Endometrium (tissue), 2 donors: Measurements from ENCODE around the gene CUBN.
"Not testable (repeated sequence)": the region's sequence is repeated elsewhere in the genome, so short reads cannot be mapped to it uniquely, and the experiment has no call there.

Experiments used
- FAIRE-seq: peaks from 2 replicates; lab custom pipeline; 2012; peaks lifted over from hg19 to GRCh38; lab: Jason Lieb, UNC
- donor health status: control.
- donor health status: control.

CUBN gene

DNA sequence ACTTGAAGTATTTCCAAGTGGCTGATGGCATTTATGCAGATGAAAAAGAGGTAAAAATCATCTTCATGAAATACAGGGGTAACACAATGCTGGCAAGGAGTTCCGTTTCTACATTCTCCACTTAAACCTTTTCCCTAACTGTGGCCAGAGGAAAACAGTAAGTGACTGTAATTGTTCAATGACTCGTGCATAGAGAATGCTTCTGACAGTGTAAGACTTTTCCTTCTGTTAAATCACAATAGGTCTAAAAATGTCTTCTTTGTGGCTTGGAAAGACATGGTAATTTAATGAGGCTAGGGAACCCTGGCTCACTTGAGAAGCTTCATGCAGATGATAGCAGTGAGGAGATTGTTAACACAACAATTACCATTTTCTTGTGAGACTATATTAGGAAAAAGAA is 262.1 kb downstream of the CUBN start:
- FAIRE-seq, result no peak

- FAIRE-seq, result no peak
Observed at GRCh38 chr10:16866541-16867275, 262.9 kb downstream of the CUBN start.

DNA sequence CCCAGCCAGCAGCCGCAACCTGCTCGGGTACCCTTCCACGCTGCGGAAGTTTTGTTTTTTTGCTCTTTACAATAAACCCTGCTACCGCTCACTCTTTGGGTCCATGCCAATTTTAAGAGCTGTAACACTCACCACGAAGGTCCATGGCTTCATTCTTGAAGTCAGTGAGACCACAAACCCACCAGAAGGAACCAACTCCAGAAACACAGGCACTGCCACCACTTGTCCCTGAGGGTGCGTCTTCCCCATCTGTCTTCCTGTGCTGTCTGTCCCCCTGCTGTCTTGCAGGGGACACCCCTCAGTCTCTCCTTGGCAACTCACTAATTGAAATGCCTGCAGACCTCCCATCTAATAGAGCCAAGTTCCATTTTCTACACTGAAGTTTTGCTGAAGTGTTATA is 263.8 kb downstream of the CUBN start:
- no peak for FAIRE-seq

GRCh38 chr10:16863766-16864165 is 265.8 kb downstream of the CUBN start:
- FAIRE-seq, result no peak

DNA sequence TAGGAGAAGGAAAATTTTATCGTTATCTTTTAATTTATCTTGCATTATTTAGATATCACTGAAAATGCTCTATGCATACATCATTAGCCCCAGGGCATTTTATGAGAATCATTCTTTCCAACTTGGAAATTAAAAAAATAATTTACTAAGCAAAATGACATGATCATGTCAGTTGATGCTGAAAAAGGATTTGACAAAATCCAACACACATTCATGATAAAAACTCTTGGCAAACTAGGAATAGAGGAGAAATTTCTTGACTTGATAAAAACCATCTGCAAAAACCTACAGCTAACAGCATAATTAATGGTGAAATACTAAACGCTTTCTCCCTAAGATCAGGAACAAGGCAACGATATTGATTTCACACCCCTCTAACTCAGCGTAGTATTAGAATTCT is 272.2 kb downstream of the CUBN start:
- FAIRE-seq, result no peak

DNA sequence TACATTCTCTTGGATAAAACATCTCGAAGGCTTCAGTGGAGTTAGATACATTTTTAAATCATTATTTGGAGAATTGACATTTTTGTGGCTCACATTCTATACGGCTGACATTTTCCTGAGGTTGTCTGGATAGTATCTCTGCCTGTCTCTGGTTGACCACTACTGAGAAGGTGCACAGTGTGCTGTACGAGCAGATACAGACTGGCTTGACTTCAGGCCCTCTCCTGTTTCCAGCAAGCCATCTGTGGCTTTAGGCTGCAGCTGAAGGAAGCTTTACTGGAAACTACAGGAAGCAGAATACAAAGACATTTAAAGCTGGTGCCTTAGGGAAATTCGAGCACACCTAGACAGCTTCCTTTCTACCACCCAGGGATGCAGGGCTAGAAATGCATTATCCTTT is 273.0 kb downstream of the CUBN start:
- FAIRE-seq, result no peak

- no peak for FAIRE-seq
Observed at GRCh38 chr10:16856092-16856491, 273.5 kb downstream of the CUBN start.

GRCh38 chr10:16854623-16855022 is 275.0 kb downstream of the CUBN start:
- FAIRE-seq, result no peak

DNA sequence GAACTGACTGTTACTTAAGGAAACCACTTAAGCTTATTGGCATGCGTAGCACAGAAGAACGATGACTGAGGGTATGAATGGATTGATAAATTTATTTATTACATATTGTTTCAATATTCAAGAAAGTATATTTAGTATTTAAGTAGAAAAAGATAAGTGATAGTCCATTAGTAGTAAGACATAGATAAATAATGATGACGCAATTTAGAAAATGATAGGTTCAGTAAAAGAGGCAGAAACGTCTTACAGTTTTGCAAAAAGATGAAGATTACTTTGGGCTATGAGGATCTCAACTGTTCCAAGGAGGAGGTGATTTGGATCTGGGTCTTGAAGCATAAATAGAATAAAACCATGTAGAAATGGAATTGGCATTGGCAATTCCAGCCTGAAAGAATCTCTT is 275.8 kb downstream of the CUBN start:
- no peak for FAIRE-seq

DNA sequence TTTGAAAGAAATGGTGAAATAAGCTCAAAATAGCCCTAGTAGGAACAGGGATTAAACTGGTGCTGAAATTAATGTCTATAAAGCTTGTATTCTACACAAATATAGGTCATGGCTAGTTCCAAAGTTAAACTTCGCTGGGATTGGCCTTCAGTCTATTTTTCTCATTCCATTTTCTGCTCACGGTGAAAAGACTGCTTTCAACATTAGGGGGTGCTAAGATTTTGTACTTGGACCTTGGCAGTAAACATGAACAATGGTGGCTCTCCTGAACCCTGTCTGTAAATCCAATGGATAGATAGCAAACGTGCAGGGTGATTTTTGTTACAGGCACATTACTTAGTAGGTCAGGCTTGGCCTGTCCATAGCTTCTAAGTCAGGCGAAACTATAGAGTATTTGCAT is 276.4 kb downstream of the CUBN start:
- FAIRE-seq, result no peak

GRCh38 chr10:16852624-16853023 is 277.0 kb downstream of the CUBN start:
- no peak for FAIRE-seq

DNA sequence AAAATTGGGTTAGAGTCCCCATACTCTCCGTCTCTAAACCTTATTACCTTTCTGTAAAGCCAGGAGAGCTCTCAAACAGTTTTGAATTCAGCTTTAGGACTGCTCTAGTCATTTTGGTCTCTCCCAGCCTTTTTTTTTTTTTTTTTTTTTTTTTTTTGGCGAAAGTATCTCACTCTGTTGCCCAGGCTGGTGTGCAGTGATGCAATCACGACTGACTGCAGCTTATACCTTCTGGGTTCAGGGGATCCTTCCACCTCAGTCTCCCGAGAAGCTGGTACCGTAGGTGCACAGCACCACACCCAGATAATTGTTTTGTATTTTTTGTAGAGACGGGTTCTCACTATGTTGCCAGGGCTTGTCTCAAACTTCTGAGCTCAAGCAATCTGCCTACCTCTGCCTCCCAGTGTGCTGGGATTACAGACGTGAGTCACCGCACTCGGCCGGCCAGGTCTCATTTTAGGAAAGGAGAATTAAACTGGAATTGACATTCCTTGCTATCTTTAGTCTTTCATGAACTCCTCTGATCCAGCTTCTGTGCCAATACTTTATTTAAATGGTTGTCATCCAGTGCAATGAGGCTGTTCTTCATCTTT is 281.0 kb downstream of the CUBN start:
- FAIRE-seq, result no peak

DNA sequence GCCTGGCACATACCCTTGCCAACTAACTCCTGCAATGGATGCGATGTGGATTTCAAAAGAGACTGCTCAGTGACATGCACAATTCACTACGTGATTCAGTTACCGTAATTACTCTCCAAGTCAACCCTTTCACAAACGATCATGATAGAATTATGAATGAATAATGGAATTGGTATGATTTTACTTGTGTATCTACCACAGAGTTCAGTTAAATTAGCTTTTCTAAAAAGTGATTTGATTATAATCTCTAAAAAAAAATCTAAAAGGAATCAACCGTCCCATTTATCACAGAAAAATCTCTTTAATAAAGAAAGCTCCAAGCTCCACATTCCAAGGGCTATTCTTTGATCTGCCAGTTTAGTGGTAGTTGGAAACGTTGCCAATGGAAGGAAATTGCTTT is 282.0 kb downstream of the CUBN start:
- FAIRE-seq, result no peak

- no peak for FAIRE-seq
Observed at GRCh38 chr10:16845248-16845647, 284.4 kb downstream of the CUBN start.

DNA sequence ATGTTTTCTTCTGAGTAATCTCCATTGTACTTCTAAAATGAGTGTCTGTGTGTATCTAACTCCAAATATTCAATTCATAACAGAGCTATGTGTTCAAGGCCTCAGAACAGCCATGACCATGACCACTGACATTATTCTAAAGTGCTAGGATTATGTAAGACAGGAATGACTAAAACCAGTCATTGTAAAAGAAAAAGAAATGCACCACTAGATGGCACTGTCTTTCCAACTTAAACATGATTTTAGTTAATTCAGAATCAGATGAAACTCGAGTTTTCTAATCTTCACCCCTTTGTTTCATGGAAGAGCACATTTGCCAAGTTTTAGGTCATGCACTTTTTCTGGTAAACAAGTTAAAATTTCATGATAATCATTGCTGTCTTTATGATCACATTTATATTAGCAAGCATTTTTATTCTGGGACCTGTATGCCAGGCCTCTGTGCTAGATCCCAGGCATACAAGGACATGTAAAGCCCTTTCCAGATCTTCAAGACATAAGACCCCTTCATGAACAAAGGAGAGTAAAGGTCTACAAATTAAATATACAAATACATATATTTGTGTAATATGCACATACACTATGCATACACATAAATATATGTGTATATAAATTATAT is 286.2 kb downstream of the CUBN start:
- peak; percentile 97 for FAIRE-seq

DNA sequence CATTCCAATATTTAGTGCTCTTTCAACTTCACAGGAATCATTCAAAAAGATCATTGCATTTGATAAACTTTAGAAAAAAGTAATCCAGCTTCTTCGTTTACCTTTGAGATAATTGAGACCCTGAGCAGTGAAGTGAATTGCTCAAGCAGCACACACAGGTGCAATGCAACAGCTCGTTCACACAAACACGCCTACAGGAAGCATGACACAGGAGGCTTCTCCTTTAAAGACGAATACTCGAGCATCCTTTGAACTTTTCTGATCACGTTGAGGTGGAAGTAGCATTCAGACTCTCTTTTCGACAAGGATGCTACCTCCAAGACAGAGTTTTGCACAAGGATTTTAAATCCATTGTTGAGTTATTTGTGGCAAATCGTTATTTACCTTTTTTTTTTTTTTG is 294.4 kb downstream of the CUBN start:
- no peak for FAIRE-seq

DNA sequence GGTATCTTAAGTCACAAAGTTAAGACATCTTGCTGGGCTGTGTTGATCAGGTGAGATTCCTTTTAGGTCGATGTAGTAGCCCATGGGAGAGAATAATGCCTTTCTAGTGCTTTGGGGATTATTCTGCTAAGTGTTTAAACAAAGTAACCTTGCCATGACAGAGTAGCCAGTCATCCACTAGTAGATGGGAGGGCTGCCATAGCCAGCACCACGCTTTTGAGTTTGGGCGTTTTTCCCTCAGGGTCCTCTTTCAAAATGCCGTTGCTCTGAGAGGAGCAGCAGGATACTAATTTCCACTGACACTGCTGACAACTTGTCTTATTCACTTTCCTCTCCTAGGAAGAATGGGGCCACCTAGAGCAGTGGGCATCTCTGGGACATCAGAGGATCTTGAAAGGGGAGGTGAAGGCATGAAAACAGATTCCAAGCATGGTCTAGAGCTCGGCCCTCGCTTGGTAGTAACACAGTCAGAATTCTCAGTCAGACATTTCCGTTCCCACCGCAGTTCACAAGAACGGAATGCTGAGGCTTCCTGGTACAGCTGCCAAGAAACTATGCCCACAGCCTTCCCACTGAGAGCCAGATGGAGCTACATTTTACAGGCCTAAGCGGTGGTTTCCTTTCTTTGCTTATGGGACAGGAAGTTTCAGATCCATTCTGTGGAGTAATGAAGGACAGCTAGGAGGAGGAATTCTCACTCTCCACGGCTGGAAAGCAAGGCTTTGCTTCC is 297.1 kb downstream of the CUBN start:
- FAIRE-seq, result no peak

- FAIRE-seq, result no peak
Observed at GRCh38 chr10:16828701-16829175, 300.9 kb downstream of the CUBN start.

DNA sequence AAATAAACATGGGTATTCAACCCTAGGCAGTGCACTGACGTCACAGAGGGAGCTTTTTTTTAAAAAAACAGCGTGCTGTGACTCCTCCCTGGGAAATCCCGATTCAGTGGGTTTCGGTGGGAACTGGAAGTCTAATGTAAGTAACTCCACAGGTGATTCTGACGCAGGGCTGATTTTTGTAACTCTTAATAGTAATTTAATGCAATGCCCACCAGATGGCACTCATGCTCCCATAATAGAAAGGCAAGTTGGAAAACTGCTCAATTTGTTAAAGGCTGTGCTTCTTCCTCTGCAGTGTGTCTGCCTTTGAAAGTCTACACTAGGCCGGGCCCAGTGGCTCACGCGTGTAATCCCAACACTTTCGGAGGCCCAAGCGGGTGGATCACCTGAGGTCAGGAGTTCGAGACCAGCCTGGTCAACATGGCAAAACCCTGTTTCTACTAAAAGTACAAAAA is 301.5 kb downstream of the CUBN start:
- FAIRE-seq, result peak; percentile 58

GRCh38 chr10:16827474-16827873 is 302.1 kb downstream of the CUBN start:
- not testable (repeated sequence) for FAIRE-seq

- no peak for FAIRE-seq
Observed at GRCh38 chr10:16822726-16823360, 306.8 kb downstream of the CUBN start.

DNA sequence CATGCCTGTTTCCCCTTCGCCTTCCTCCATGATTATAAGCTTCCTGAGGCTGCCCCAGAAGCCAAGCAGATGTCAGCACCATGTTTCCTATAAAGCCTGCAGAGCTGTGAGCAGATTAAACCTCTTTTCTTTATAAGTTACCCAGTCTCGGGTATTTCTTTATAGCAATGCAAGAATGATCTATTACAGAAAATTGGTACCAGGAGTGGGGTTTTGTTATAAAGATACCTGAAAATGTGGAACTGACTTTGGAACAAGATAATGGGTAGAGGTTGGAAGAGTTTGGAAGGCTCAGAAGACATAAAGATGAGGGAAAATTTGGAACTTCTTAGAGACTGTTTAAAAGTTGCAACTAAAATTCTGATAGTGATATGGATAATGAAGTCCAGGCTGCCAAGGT is 307.6 kb downstream of the CUBN start:
- no peak for FAIRE-seq
